H1 (cell line): ENCODE results near the gene PPP2R5B.

Source experiments
- BACH1 ChIP-seq: IDR thresholded peaks from 2 replicates; pipeline ENCODE4 v1.6.1; 2012; ENCODE audit warnings: low read length, improper control_type of control experiment
- BCL11A ChIP-seq, 2 experiments: IDR thresholded peaks; one replicate each; pipeline ENCODE4 v1.6.1; 2011; ENCODE audit warnings: low read depth in 2 of 2, low read length in 2 of 2, mild to moderate bottlenecking in 2 of 2
- CHD1 ChIP-seq: IDR thresholded peaks from 2 replicates; pipeline ENCODE4 v1.6.1; 2012; ENCODE audit warnings: low read depth, low read length, improper control_type of control experiment
- CTCF ChIP-seq, 3 experiments: IDR thresholded peaks; 1 replicate in 2 of 3; 2 replicates in 1 of 3; pipeline versions ENCODE4 v1.5.1 to v1.6.1; 2011; ENCODE audit warnings: low read length in 3 of 3, mild to moderate bottlenecking in 3 of 3, inconsistent platforms in 2 of 3, low read depth in 1 of 3, moderate library complexity in 1 of 3; ENCODE audit not compliant: insufficient read depth in 1 of 3; ENCODE audit errors: control extremely low read depth in 1 of 3
- EP300 ChIP-seq, 2 experiments: IDR thresholded peaks; 1 replicate in 1 of 2; 2 replicates in 1 of 2; pipeline ENCODE4 v1.6.1; 2011 to 2012; ENCODE audit warnings: low read depth in 2 of 2, low read length in 2 of 2, mild to moderate bottlenecking in 2 of 2, borderline replicate concordance in 1 of 2, inconsistent platforms in 1 of 2, moderate library complexity in 1 of 2
- EZH2 ChIP-seq: fragments of 200-600 bp; sonication (generic); IDR thresholded peaks from 2 replicates; pipeline ENCODE4 v1.7.1; 2012; ENCODE audit warnings: low read depth, mild to moderate bottlenecking, moderate library complexity, low read length, inconsistent platforms; ENCODE audit not compliant: severe bottlenecking
- GABPA ChIP-seq: IDR thresholded peaks from 2 replicates; pipeline ENCODE4 v1.6.1; 2011; ENCODE audit warnings: mild to moderate bottlenecking, low read length, moderate library complexity, borderline replicate concordance; ENCODE audit not compliant: insufficient read depth
- POLR2A ChIP-seq, 2 experiments: IDR thresholded peaks; 1 replicate in 1 of 2; 2 replicates in 1 of 2; pipeline ENCODE4 v1.6.1; 2011; ENCODE audit warnings: low read depth in 2 of 2, low read length in 2 of 2, mild to moderate bottlenecking in 2 of 2; ENCODE audit errors: control extremely low read depth in 1 of 2
- SAP30 ChIP-seq: fragments of 300-600 bp; sonication (generic); IDR thresholded peaks from 2 replicates; pipeline ENCODE4 v1.7.1; 2012; ENCODE audit warnings: low read length, moderate library complexity, mild to moderate bottlenecking, inconsistent platforms; ENCODE audit not compliant: insufficient read depth, insufficient replicate concordance
- YY1 ChIP-seq: IDR thresholded peaks from 2 replicates; pipeline ENCODE4 v1.6.1; 2011; ENCODE audit warnings: low read depth, mild to moderate bottlenecking, low read length

GRCh38 chr11:64900263-64900678, 24.2 kb upstream of the PPP2R5B start:
- TF ChIP-seq CTCF (IDR thresholded peaks at IDR 0.05; ENCODE audit: control extremely low read depth in 1 of 3, insufficient read depth in 1 of 3, low read depth in 1 of 3, low read length in 3 of 3) (no peak), POLR2A (IDR thresholded peaks at IDR 0.05; ENCODE audit: control extremely low read depth in 1 of 2, low read depth in 2 of 2, low read length in 2 of 2) (no peak), EZH2 (no peak), CHD1 (no peak), YY1 (no peak), BCL11A (IDR thresholded peaks at IDR 0.05; ENCODE audit: low read depth in 2 of 2, low read length in 2 of 2) (no peak), GABPA (no peak), BACH1 (no peak), SAP30 (no peak), EP300 (IDR thresholded peaks at IDR 0.05; ENCODE audit: borderline replicate concordance in 1 of 2, low read depth in 2 of 2, low read length in 2 of 2) (no peak)
